ENCODE results near the gene TMEM219. TPM values are rescaled to one million over a fixed set of nuclear protein-coding genes. Genes with fewer than 3 reads are reported as not detected.

TMEM219 gene
- total and polyA plus RNA-seq, 10 of the 15 experiments (the other 5 are each of a cell fraction or from before 2014, with no cell fraction given) = 33.6 to 74.6 (median 56.5) TPM

- TF ChIP-seq ZNF622 (IDR thresholded peaks at IDR 0.05) (no peak), BCLAF1 (IDR thresholded peaks at IDR 0.05) (no peak), MXI1 (IDR thresholded peaks at IDR 0.05; ENCODE audit: low read depth, low read length) (no peak), NBN (IDR thresholded peaks at IDR 0.05) (no peak), CHD1 (IDR thresholded peaks at IDR 0.05; ENCODE audit: low read depth, low read length) (no peak), BRCA1 (IDR thresholded peaks at IDR 0.05; ENCODE audit: low read depth, low read length) (no peak), POLR2A (IDR thresholded peaks at IDR 0.05; ENCODE audit: low read depth, low read length) (no peak), HDAC6 (IDR thresholded peaks at IDR 0.05; ENCODE audit: unreplicated experiment) (no peak), PAX5 (IDR thresholded peaks at IDR 0.05; ENCODE audit: borderline replicate concordance, low read depth, low read length) (no peak), TARDBP (IDR thresholded peaks at IDR 0.05; ENCODE audit: borderline replicate concordance) (no peak)
- TF ChIP-seq, protein P1, sequence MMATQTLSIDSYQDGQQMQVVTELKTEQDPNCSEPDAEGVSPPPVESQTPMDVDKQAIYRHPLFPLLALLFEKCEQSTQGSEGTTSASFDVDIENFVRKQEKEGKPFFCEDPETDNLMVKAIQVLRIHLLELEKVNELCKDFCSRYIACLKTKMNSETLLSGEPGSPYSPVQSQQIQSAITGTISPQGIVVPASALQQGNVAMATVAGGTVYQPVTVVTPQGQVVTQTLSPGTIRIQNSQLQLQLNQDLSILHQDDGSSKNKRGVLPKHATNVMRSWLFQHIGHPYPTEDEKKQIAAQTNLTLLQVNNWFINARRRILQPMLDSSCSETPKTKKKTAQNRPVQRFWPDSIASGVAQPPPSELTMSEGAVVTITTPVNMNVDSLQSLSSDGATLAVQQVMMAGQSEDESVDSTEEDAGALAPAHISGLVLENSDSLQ (IDR thresholded peaks at IDR 0.05) = no peak
- TF ChIP-seq, protein P2, sequence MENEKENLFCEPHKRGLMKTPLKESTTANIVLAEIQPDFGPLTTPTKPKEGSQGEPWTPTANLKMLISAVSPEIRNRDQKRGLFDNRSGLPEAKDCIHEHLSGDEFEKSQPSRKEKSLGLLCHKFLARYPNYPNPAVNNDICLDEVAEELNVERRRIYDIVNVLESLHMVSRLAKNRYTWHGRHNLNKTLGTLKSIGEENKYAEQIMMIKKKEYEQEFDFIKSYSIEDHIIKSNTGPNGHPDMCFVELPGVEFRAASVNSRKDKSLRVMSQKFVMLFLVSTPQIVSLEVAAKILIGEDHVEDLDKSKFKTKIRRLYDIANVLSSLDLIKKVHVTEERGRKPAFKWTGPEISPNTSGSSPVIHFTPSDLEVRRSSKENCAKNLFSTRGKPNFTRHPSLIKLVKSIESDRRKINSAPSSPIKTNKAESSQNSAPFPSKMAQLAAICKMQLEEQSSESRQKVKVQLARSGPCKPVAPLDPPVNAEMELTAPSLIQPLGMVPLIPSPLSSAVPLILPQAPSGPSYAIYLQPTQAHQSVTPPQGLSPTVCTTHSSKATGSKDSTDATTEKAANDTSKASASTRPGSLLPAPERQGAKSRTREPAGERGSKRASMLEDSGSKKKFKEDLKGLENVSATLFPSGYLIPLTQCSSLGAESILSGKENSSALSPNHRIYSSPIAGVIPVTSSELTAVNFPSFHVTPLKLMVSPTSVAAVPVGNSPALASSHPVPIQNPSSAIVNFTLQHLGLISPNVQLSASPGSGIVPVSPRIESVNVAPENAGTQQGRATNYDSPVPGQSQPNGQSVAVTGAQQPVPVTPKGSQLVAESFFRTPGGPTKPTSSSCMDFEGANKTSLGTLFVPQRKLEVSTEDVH (IDR thresholded peaks at IDR 0.05; ENCODE audit: low read depth, partially characterized antibody) = no peak
- TF ChIP-seq, protein P3, sequence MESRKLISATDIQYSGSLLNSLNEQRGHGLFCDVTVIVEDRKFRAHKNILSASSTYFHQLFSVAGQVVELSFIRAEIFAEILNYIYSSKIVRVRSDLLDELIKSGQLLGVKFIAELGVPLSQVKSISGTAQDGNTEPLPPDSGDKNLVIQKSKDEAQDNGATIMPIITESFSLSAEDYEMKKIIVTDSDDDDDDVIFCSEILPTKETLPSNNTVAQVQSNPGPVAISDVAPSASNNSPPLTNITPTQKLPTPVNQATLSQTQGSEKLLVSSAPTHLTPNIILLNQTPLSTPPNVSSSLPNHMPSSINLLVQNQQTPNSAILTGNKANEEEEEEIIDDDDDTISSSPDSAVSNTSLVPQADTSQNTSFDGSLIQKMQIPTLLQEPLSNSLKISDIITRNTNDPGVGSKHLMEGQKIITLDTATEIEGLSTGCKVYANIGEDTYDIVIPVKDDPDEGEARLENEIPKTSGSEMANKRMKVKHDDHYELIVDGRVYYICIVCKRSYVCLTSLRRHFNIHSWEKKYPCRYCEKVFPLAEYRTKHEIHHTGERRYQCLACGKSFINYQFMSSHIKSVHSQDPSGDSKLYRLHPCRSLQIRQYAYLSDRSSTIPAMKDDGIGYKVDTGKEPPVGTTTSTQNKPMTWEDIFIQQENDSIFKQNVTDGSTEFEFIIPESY (IDR thresholded peaks at IDR 0.05) = no peak
Observed at GRCh38 chr16:29915590-29916247, 46.2 kb upstream of the TMEM219 start (continued).

Measured in GM12878 (cell line).